H9 (cell line): ENCODE data around the gene DNAJC21. TPM values are rescaled to one million over a fixed set of nuclear protein-coding genes. Genes with fewer than 3 reads are reported as not detected.
A peak's percentile ranks its signal among the peaks of the same experiment; 100 is the strongest.

Source experiments
- DNase-seq: peaks from one replicate; pipeline ENCODE4 v3.0.0-alpha.2; 2017
- H2AFZ ChIP-seq: one replicate; pipeline ENCODE4 v1.6.1; 2013; ENCODE audit warnings: mild to moderate bottlenecking, low read length, control low read depth, moderate library complexity
- H2AK5ac ChIP-seq: 2 replicates; pipeline ENCODE4 v1.6.1; 2013; ENCODE audit warnings: low read length, control low read depth, mixed read lengths; ENCODE audit not compliant: insufficient read length
- H2BK120ac ChIP-seq: one replicate; pipeline ENCODE4 v1.6.1; 2013; ENCODE audit warnings: low read depth, mild to moderate bottlenecking, low read length, control low read depth, inconsistent platforms; ENCODE audit not compliant: poor library complexity, severe bottlenecking
- H2BK12ac ChIP-seq: 2 replicates; pipeline ENCODE4 v1.6.1; 2013; ENCODE audit warnings: low read length, control low read depth, mixed read lengths, low read depth; ENCODE audit not compliant: insufficient read length
- H2BK15ac ChIP-seq: 2 replicates; pipeline ENCODE4 v1.6.1; 2013; ENCODE audit warnings: low read depth, low read length, control low read depth
- H2BK20ac ChIP-seq: one replicate; pipeline ENCODE4 v1.6.1; 2013; ENCODE audit warnings: low read depth, mild to moderate bottlenecking, low read length, control low read depth, inconsistent platforms; ENCODE audit not compliant: poor library complexity, severe bottlenecking
- H2BK5ac ChIP-seq: 2 replicates; pipeline ENCODE4 v1.6.1; 2013; ENCODE audit warnings: low read length, control low read depth, mixed read lengths; ENCODE audit not compliant: insufficient read length
- H3K14ac ChIP-seq: 2 replicates; pipeline ENCODE4 v1.6.1; 2013; ENCODE audit warnings: low read length, control low read depth; ENCODE audit not compliant: insufficient read depth
- H3K18ac ChIP-seq: 2 replicates; pipeline ENCODE4 v1.6.1; 2013; ENCODE audit warnings: low read depth, mild to moderate bottlenecking, mixed read lengths, low read length, control low read depth; ENCODE audit not compliant: insufficient read length
- H3K23ac ChIP-seq: 2 replicates; pipeline ENCODE4 v1.6.1; 2013; ENCODE audit warnings: low read length, control low read depth, mixed read lengths, low read depth; ENCODE audit not compliant: insufficient read length
- H3K23me2 ChIP-seq: 2 replicates; pipeline ENCODE4 v1.6.1; 2013; ENCODE audit warnings: low read depth, mild to moderate bottlenecking, mixed read lengths, low read length, control low read depth; ENCODE audit not compliant: insufficient read length, poor library complexity, severe bottlenecking
- H3K27ac ChIP-seq: 2 replicates; pipeline ENCODE4 v1.5.1; 2013; ENCODE audit warnings: low read length, control low read depth, mixed read lengths, low read depth; ENCODE audit not compliant: insufficient read length
- H3K27me3 ChIP-seq: 2 replicates; pipeline ENCODE4 v1.6.1; 2013; ENCODE audit warnings: low read length, control low read depth, inconsistent platforms; ENCODE audit not compliant: insufficient read depth
- H3K4ac ChIP-seq: 2 replicates; pipeline ENCODE4 v1.6.1; 2013; ENCODE audit warnings: low read depth, mild to moderate bottlenecking, control low read depth, inconsistent platforms, low read length, moderate library complexity
- H3K4me1 ChIP-seq: 2 replicates; pipeline ENCODE4 v1.6.1; 2013; ENCODE audit warnings: low read length, control low read depth, inconsistent platforms; ENCODE audit not compliant: insufficient read depth
- H3K4me2 ChIP-seq: 2 replicates; pipeline ENCODE4 v1.6.1; 2013; ENCODE audit warnings: low read length, control low read depth, mixed read lengths; ENCODE audit not compliant: insufficient read length, insufficient read depth
- H3K56ac ChIP-seq: 2 replicates; pipeline ENCODE4 v1.6.1; 2013; ENCODE audit warnings: low read depth, mild to moderate bottlenecking, mixed read lengths, low read length, control low read depth; ENCODE audit not compliant: insufficient read length
- H3K79me1 ChIP-seq: 2 replicates; pipeline ENCODE4 v1.6.1; 2013; ENCODE audit warnings: low read depth, mild to moderate bottlenecking, moderate library complexity, low read length, control low read depth, inconsistent platforms; ENCODE audit not compliant: insufficient read depth, poor library complexity, severe bottlenecking
- H3K79me2 ChIP-seq: 2 replicates; pipeline ENCODE4 v1.6.1; 2013; ENCODE audit warnings: low read length, control low read depth, inconsistent platforms; ENCODE audit not compliant: insufficient read depth
- H3K9ac ChIP-seq: 2 replicates; pipeline ENCODE4 v1.6.1; 2013; ENCODE audit warnings: low read length, control low read depth, mixed read lengths; ENCODE audit not compliant: insufficient read length; ENCODE audit errors: extremely low read depth
- H3K9me3 ChIP-seq: one replicate; pipeline ENCODE4 v1.6.1; 2013; ENCODE audit warnings: low read depth, low read length, inconsistent platforms; ENCODE audit not compliant: control insufficient read depth
- H3T11ph ChIP-seq: one replicate; pipeline ENCODE4 v1.6.1; 2013; ENCODE audit warnings: mild to moderate bottlenecking, low read length, control low read depth, inconsistent platforms
- H4K20me1 ChIP-seq: one replicate; pipeline ENCODE4 v1.6.1; 2013; ENCODE audit not compliant: control insufficient read depth, insufficient read length, insufficient read depth
- H4K5ac ChIP-seq: 2 replicates; pipeline ENCODE4 v1.6.1; 2013; ENCODE audit warnings: low read depth, mild to moderate bottlenecking, mixed read lengths, low read length, control low read depth; ENCODE audit not compliant: insufficient read length
- H4K8ac ChIP-seq: replicated peaks from 2 replicates; pipeline ENCODE4 v1.6.1; 2013; ENCODE audit warnings: low read length, control low read depth, mixed read lengths, low read depth; ENCODE audit not compliant: insufficient read length
- H4K91ac ChIP-seq: 2 replicates; pipeline ENCODE4 v1.6.1; 2013; ENCODE audit warnings: low read depth, mild to moderate bottlenecking, moderate library complexity, mixed read lengths, low read length, control low read depth; ENCODE audit not compliant: insufficient read length
- H3K27ac Mint-ChIP-seq, 3 experiments: 2 replicates in 2 of 3; 3 replicates in 1 of 3; pipeline ENCODE4 v1.8.0; 2020 to 2021; ENCODE audit warnings: mixed read lengths in 3 of 3, mild to moderate bottlenecking in 1 of 3, moderate library complexity in 1 of 3
- H3K27me3 Mint-ChIP-seq: 2 replicates; pipeline ENCODE4 v1.8.0; 2021; ENCODE audit warnings: low read depth, mild to moderate bottlenecking, moderate library complexity, mixed read lengths
- H3K36me3 Mint-ChIP-seq, 3 experiments: 2 replicates in 2 of 3; 3 replicates in 1 of 3; pipeline ENCODE4 v1.8.0; 2020 to 2021; ENCODE audit warnings: low read depth in 3 of 3, mixed read lengths in 3 of 3; ENCODE audit not compliant: insufficient read depth in 1 of 3
- H3K4me1 Mint-ChIP-seq, 2 experiments: 2 replicates each; pipeline ENCODE4 v1.8.0; 2020; ENCODE audit warnings: mixed read lengths in 2 of 2
- H3K4me3 Mint-ChIP-seq, 2 experiments: 2 replicates in 1 of 2; 3 replicates in 1 of 2; pipeline ENCODE4 v1.8.0; 2020 to 2021; ENCODE audit warnings: mild to moderate bottlenecking in 2 of 2, mixed read lengths in 2 of 2, moderate library complexity in 1 of 2
- H3K9me3 Mint-ChIP-seq, 2 experiments: 2 replicates in 1 of 2; 3 replicates in 1 of 2; pipeline ENCODE4 v1.8.0; 2020; ENCODE audit warnings: mild to moderate bottlenecking in 2 of 2, mixed read lengths in 2 of 2, moderate library complexity in 1 of 2
- CTCF ChIP-seq: fragments of 200-600 bp; sonication (generic); conservative IDR thresholded peaks from 3 replicates; pipeline ENCODE4 v1.8.0; 2021; ENCODE audit warnings: antibody characterized with exemption, mild to moderate bottlenecking
- WGBS: extraction: QIAGEN DNeasy Blood & Tissue Kit; methylation state at CpG from one replicate; pipeline ENCODE4 v1.1.7; 2013; ENCODE audit warnings: missing lambda C conversion rate, low lambda C conversion rate, mixed read lengths; ENCODE audit not compliant: insufficient read length; ENCODE audit errors: extremely low coverage; 5-methylcytosine and 5-hydroxymethylcytosine counted together
- total RNA-seq: library from RNA; stranded (reverse); gene quantifications from 2 replicates; pipeline ENCODE4 v1.2.1, GENCODE V29; 2021

The DNAJC21 gene
- total RNA-seq, 1 experiment from 2014 or later, result 50.4 TPM

- Histone ChIP-seq H2AFZ (no peak overlapping the region), H2BK120ac (no peak overlapping the region), H3T11ph (no peak overlapping the region), H3K9me3 (no peaks in the 10 kb centered on the region), H3K9ac (peak overlapping the region; percentile 82), H4K5ac (no peak overlapping the region), H2BK5ac (no peak overlapping the region), H4K8ac (no peak overlapping the region), H3K4me1 (no peaks in the 10 kb centered on the region; the same call in 1 of the 2 replicates), H3K23me2 (peaks cover 6% of the 10 kb centered on the region), H3K79me2 (peaks cover 10% of the 10 kb centered on the region; the same call in 1 of the 2 replicates), H3K4ac (no peak overlapping the region), H4K20me1 (no peaks in the 10 kb centered on the region), H3K18ac (no peak overlapping the region), H3K79me1 (peaks cover 10% of the 10 kb centered on the region), H3K4me2 (peak overlapping the region; percentile 67), H3K23ac (no peak overlapping the region), H4K91ac (no peak overlapping the region), H3K27ac (no peak overlapping the region), H2BK20ac (no peak overlapping the region), H2AK5ac (no peak overlapping the region), H3K14ac (no peak overlapping the region), H2BK15ac (no peak overlapping the region), H3K56ac (no peak overlapping the region), H2BK12ac (no peak overlapping the region), H3K27me3 (no peaks in the 10 kb centered on the region)
- Mint-ChIP-seq H3K27ac (0 out of 7 replicates have a peak overlapping the region, but pooled peaks of 1 of the 3 experiments have one; percentile 1), H3K4me3 (peak overlapping the region; percentile 98 to 99), H3K36me3 (peaks cover 6 to 39% (median 29%) of the 10 kb centered on the region in 3 experiments), H3K4me1 (peaks cover 17 to 20% of the 10 kb centered on the region in 2 experiments), H3K27me3 (no peaks in the 10 kb centered on the region), H3K9me3 (no peaks in the 10 kb centered on the region; a peak in 1 of 5 replicates)
- no peak for DNase-seq
- TF ChIP-seq CTCF, result no peak
- WGBS, result no CpG with 5 or more reads among the region's 4 CpGs
These were observed 1.5 kb downstream of the DNAJC21 start for GRCh38 chr5:34930870-34931269.
